Hematopoietic multipotent progenitor cell (in vitro differentiated cells): Measurements from ENCODE around the gene TRIM15. TPM values are rescaled to one million over a fixed set of nuclear protein-coding genes. Genes with fewer than 3 reads are reported as not detected.
"Not testable (repeated sequence)": the region's sequence is repeated elsewhere in the genome, so short reads cannot be mapped to it uniquely, and the experiment has no call there.

Experiments used
- DNase-seq, 3 donors: peaks; one replicate each; pipeline ENCODE4 v3.0.0-alpha.2; 2011 to 2015; ENCODE audit warnings: low read depth in 2 of 3, low spot score in 2 of 3
- small RNA-seq: library from RNA; depleted of rRNA; stranded (forward); fragments of <200 nt; gene quantifications from one replicate; pipeline ENCODE3, GENCODE V24; 2012
- total RNA-seq: library from RNA; depleted of rRNA; stranded (reverse); fragments of >200 nt; gene quantifications from one replicate; pipeline ENCODE4 v1.2.3, GENCODE V29; 2012

TRIM15 gene
- total RNA-seq, 1 donor: not detected

DNA sequence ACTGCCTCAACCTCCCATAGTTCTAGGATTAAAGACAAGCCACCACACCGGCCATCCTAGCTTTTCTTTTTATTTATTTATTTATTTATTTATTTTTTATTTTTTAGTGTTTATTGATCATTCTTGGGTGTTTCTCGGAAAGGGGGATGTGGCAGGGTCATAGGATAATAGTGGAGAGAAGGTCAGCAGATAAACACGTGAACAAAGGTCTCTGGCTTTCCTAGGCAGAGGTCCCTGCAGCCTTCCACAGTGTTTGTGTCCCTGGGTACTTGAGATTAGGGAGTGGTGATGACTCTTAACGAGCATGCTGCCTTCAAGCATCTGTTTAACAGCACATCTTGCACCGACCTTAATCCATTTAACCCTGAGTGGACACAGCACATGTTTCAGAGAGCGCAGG lies 58.0 kb downstream of the TRIM15 start:
- DNase-seq: not testable (repeated sequence)

DNA sequence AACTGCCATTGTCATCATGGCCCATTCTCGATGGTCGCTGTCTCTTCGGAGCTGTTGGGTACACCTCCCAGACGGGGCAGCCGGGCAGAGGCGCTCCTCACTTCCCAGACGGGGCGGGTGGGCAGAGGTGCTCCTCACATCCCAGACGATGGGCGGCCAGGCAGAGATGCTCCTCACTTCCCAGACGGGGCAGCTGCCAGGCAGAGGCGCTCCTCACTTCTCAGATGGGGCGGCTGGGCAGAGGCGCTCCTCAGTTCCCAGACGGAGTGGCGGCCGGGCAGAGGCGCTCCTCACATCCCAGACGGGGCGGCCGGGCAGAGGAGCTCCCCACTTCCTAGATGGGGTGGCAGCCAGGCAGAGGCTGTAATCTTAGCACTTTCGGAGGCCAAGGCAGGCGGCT lies 58.6 kb downstream of the TRIM15 start:
- DNase-seq: not testable (repeated sequence)

Small RNA genes within 50 kb of the gene (small RNA-seq; reads per million reads assigned to genes)
- not detected for gene RF00554

Other genes starting within 250 kb of the TRIM15 start
- 1,432 TPM for gene HLA-A, start 221.0 kb upstream of the TRIM15 start, total RNA-seq
- 88.1 TPM for gene POLR1H, start 102.3 kb upstream of the TRIM15 start, total RNA-seq
- 16.7 TPM for gene PPP1R11, start 96.3 kb upstream of the TRIM15 start, total RNA-seq
- not detected for gene RNF39, start 87.8 kb upstream of the TRIM15 start, total RNA-seq
- gene TRIM31, start 50.5 kb upstream of the TRIM15 start, total RNA-seq: not detected
- under 0.01 TPM for gene TRIM40, start 27.4 kb upstream of the TRIM15 start, total RNA-seq
- gene TRIM10, start 2.3 kb upstream of the TRIM15 start, total RNA-seq: under 0.01 TPM
- gene TRIM26, start 49.9 kb downstream of the TRIM15 start, total RNA-seq: 17.8 TPM
- gene TRIM39, start 163.4 kb downstream of the TRIM15 start, total RNA-seq: 11.8 TPM
- 32.6 TPM for gene RPP21, start 181.6 kb downstream of the TRIM15 start, total RNA-seq